HG02610 (cell line): ENCODE data around the gene SOX10.

Experiments used
- ATAC-seq: cut with Tn5 transposase; IDR thresholded peaks from one replicate; pipeline ENCODE4 v1.9.1; 2021; ENCODE audit warnings: mild to moderate bottlenecking, moderate library complexity; ENCODE audit not compliant: unreplicated experiment

The SOX10 gene

DNA sequence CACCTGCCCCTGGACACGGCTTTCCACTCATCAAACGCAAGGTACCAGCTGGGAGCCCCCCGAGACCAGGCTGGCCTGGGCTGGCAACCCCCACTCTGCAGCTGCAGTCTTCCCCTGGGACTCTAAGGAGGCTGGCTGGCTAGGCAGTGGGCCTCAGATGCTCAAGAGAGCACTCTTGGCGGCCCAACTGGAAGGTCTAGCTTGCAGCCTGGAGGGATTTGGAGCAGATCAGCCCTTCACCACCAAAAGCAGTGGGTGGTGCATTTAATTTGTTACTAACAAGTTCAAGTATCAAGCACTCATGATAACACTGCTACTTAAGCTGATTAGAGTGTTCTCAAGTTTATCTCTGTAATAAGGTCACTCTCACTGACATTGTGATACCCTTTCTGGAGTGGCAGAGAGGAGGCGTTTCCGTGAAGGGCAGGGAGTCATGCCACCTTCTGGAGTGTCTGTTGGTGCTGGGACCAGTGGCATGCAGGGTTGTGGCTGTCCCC is 52.4 kb downstream of the SOX10 start:
- ATAC-seq, result no peak

DNA sequence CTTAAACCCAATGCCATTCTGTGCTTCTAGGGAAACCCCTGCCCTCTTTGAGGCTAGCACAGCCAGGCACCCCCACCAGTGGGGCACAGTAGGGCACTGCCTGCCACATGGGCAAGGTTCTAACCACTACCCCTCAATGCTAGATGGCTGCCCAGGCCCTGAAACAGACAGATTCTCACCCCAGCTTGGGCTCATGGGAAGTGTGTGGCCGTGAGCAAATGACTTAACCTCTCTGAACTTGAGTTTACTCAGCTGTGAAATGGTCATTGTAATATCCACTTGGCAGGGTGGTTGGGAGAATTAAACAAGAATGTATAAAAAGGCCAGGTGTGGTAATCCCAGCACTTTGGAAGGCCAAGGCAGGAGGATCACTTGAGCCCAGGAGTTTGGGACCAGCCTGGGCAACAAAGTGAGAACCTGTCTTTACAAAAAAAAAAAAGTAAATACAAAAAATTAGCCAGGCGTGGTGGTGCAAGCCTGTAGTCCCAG is 53.4 kb downstream of the SOX10 start:
- no peak for ATAC-seq

DNA sequence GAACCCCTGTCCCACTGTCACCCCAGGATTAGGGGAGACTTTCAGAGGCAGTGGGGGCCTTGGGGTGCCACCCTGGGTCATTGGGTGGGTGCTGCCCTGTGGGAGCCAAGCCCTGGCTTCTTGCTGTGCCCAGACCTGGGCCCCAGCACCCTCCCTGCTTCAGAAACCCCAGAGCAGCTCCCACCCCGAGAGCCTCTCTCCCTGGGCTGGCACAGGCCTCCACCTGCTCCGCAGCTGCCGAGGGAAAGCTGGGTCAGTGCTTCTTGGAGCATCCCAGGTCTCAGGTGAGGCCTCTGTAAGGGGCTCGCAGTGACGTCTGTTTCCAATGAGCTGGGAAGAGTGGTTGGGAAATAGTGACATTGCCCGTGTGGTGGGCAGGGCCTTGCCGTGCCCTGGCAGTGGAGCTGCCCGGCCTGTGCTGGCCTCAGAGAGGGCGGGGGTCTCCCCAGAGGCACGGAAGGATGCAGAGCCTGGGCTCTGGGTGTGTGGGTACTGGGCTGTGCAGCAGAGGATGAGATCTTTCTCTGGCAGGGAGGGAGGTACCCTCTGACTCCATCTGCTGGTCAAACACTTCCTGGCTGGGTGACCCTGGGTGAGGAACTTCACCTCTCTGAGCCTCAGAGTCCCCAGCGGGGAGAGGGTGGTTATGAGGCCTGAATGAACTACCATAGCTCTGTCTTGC is 53.9 kb downstream of the SOX10 start:
- ATAC-seq, result no peak

DNA sequence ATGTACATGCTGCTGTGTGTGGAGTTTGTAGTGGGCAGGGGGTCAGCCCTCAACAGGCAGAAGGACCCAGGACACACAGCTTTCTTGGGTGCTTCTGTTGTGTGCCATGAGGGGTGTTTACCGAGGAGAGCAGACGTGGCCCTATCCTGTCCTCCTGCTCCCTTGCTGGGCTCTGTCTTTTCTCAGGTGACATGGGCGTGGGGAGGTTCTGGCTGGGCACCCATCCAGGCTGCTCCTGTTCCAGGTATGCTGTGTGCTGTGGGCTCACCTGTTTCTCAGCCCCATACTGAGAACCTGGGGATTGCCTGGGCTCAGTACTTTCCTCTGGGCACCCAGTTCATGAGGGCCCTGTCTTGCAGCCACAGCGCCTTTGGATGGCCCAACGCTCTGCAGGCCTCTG is 55.0 kb downstream of the SOX10 start:
- no peak for ATAC-seq

DNA sequence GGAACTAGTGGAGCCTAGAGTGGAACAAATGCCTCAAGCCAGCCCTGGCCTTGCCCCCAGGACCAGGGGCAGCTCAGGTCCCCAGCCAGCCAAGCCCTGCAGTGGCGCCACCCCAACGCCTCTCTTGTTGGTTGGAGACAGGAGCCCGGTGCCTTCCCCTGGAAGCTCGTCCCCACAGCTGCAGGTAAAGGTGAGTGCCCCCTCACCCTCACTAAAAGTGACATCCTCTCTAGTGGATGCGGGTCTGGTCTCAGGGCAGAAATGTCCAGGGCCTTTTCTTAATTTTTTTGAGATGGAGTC is 56.8 kb downstream of the SOX10 start:
- no peak for ATAC-seq

DNA sequence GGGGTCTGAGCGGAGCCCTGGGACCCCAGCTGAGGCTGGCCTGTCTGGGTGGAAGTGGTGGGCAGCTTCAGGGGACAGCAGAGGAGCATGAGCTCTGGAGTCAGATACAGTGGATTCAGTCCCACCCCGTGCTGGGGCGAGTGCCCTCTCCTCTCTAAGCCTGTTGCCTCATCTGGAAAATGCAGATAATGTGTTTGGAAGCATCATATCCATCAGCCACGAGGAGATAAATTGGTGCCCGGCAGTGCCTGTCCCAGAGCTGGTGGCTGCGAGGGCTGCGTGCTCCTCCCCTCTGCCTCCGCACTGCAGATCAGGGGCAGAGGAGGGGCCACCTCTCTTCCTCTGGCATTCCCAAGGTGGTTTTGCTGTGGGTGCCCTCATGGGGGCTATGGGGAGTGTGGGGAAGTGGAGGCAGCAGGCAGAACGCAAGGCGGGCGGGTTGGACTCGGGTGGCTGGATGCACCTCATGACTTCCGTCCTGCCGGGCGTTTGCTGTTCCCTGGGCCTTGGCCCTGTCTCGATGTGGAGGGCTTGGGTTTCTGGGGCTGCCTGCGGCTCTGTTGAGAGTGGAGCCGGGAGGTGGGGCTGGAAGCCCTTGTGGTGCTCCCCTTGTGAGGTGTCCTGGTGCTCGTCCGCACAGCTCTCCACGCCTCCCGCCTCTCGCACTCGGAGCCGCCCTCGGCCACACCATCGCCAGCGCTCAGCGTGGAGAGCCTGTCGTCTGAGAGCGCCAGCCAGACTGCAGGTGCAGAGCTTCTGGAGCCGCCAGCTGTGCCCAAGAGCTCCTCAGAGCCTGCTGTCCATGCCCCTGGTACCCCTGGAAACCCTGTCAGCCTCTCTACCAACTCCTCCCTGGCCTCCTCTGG is 57.4 kb downstream of the SOX10 start:
- no peak for ATAC-seq

DNA sequence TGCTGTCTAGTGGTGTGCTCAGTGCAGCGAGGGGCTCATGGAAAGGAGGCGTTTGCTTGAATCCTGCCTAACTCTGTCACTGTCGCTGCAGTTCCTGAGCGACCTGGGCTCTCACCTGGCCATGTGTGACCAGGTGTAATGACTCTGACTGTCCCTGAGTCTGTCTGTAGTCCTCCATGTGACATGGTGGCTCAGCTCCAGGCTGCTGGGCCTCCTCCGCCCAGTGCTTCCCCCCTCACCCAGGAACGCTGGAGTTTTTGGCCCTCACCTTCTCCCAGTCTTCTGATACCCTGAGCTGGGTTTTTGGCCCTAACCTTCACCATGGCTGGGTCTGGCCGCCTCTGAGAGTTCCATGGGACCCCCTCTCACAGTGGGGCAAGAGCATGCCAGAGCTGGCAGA is 58.0 kb downstream of the SOX10 start:
- no peak for ATAC-seq

DNA sequence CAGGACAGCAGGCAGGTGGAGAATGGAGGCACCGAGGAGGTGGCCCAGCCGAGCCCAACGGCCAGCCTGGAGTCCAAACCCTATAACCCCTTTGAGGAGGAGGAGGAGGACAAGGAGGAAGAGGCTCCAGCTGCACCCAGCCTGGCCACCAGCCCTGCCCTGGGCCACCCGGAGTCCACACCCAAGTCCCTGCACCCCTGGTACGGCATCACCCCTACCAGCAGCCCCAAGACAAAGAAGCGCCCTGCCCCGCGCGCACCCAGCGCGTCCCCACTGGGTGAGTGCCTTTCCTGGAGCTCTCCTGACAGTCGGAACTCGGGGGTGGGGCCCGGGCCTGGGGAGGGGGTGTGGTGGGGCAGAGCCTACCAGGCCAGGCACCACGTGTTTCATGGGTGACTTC is 58.6 kb downstream of the SOX10 start:
- no peak for ATAC-seq

DNA sequence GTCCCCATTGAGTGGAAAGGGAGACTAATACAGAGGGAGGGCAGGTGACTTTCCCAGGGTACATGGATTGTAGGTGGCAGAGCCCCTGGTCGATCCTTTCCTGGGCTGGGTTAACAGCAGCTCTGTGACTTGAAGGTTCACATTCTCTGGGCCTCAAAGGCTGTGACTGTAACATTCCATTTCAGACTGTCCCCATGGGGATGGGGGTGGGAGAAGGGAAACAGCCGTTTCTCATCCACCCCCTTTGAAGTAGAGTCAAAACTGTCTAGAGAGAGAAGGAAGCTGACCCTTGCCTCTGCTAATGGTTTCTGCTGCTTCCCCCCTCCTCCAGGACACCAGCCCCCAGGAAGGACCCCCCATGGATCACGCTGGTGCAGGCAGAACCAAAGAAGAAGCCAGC is 59.0 kb downstream of the SOX10 start:
- no peak for ATAC-seq

DNA sequence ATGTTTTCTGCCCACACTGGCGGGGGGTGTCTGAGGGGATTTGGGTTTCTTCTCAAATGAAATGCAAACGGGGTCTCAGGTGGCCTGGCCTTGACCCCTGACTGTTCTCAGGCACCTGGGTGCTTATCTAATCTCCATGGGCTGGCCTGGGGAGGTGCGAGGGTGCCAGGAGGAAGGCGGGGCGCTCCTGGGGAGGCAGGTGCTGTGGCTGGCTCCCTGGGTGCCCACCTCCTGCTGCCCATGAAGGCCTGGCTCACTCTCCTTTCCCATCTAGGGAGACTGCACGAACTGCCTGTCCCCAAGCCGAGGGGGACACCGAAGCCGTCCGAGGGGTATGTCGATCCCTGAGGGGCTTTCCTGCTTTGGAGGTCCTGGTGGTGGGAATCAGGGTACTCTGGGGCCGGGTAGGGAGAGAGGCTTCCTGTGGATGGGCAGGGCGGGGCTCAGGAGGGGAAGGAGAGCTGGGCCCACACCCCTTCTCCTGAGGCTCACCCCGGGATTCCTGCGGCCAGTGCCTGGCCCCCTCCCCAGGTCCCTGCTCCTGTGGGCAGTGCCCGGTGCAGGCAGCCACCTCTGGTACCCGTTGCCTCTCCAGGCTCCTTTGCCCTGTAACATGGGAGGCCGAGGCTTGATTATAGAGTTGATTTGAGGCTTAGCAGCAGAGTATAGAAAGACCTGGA is 59.8 kb downstream of the SOX10 start:
- ATAC-seq, result no peak

DNA sequence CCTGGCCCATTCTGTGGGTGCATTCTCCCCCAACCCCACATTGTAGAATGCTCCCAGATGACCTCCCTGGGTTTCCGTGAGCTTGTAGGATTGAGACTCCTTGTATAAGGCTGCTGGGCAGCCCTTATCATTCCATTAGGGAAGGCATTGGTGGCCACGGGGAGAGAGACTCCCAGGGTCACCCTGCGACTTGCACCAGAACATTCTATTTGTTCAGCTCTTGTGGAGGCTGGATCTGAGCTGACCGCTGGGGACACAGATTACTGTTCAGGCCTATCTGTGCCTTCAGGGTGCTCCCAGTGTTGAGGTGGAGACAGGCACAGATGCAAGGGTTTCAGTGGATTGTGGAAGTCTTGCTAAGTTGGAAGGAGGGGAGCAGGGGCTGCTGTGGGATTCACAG is 60.4 kb downstream of the SOX10 start:
- no peak for ATAC-seq
